Measurements from ENCODE around the gene ZNF793.

The ZNF793 gene

GRCh38 chr19:37506387-37507166 lies at the start of gene ZNF793:
Gene ZNF793, plus strand, starts transcription at chr19:37506939. Its CDS starts 16,501 bp downstream, at chr19:37523440.
- peak; percentile 89 for DNase-seq (ENCODE audit: low spot score)

GRCh38 chr19:37466277-37466797 lies 40.4 kb upstream of the ZNF793 start:
- DNase-seq (ENCODE audit: low spot score): no peak

- DNase-seq (ENCODE audit: low spot score): peak; percentile 90
Measured at GRCh38 chr19:37466798-37467607, 39.7 kb upstream of the ZNF793 start, which contains the start of gene ZNF569. Gene ZNF569, minus strand, starts transcription at chr19:37467444. Its CDS starts 22,523 bp downstream, at chr19:37444921.

GRCh38 chr19:37467608-37468090 lies 39.1 kb upstream of the ZNF793 start:
- DNase-seq (ENCODE audit: low spot score): no peak

- peak; percentile 90 for DNase-seq (ENCODE audit: low spot score)
Measured at GRCh38 chr19:37468961-37469777, 37.6 kb upstream of the ZNF793 start, which contains the start of gene ZNF570. Gene ZNF570, plus strand, starts transcription at chr19:37469356. Its CDS starts 999 bp downstream, at chr19:37470355.

GRCh38 chr19:37470216-37470615 lies 36.5 kb upstream of the ZNF793 start:
- DNase-seq (ENCODE audit: low spot score): no peak

- no peak for DNase-seq (ENCODE audit: low spot score)
Measured at GRCh38 chr19:37472165-37472564, 34.6 kb upstream of the ZNF793 start.

GRCh38 chr19:37484406-37485168 lies 22.2 kb upstream of the ZNF793 start:
- DNase-seq (ENCODE audit: low spot score): no peak

GRCh38 chr19:37492213-37492612 lies 14.5 kb upstream of the ZNF793 start:
- DNase-seq (ENCODE audit: low spot score): no peak

GRCh38 chr19:37505958-37506386 lies 767 bp upstream of the ZNF793 start:
- no peak for DNase-seq (ENCODE audit: low spot score)

GRCh38 chr19:37507167-37507464 lies 377 bp downstream of the ZNF793 start:
- no peak for DNase-seq (ENCODE audit: low spot score)

GRCh38 chr19:37511186-37511585 lies 4.4 kb downstream of the ZNF793 start:
- DNase-seq (ENCODE audit: low spot score): no peak

GRCh38 chr19:37511821-37512220 lies 5.1 kb downstream of the ZNF793 start:
- DNase-seq (ENCODE audit: low spot score): no peak

- DNase-seq (ENCODE audit: low spot score): no peak
Measured at GRCh38 chr19:37513397-37513796, 6.7 kb downstream of the ZNF793 start.

GRCh38 chr19:37519890-37520289 lies 13.2 kb downstream of the ZNF793 start:
- DNase-seq (ENCODE audit: low spot score): no peak

- DNase-seq (ENCODE audit: low spot score): no peak
Measured at GRCh38 chr19:37537391-37537947, 30.7 kb downstream of the ZNF793 start.

- DNase-seq (ENCODE audit: low spot score): no peak
Measured at GRCh38 chr19:37551129-37551993, 44.6 kb downstream of the ZNF793 start.

- no peak for DNase-seq (ENCODE audit: low spot score)
Measured at GRCh38 chr19:37563518-37563917, 56.8 kb downstream of the ZNF793 start.

GRCh38 chr19:37564624-37565369 lies 58.1 kb downstream of the ZNF793 start:
- DNase-seq (ENCODE audit: low spot score): no peak
